ENCODE results near the gene ONECUT2.

- TF ChIP-seq PHB2 (IDR thresholded peaks at IDR 0.05; ENCODE audit: low read depth) (no peak), NFXL1 (CRISPR knock-in tag; IDR thresholded peaks at IDR 0.05) (no peak), TARDBP (IDR thresholded peaks at IDR 0.05) (no peak), POLR2A (conservative IDR thresholded peaks at IDR 0.05) (no peak), TCF7L2 (IDR thresholded peaks at IDR 0.05; ENCODE audit: low read depth, low read length) (no peak), MTA1 (IDR thresholded peaks at IDR 0.05; ENCODE audit: borderline replicate concordance) (no peak), NBN (IDR thresholded peaks at IDR 0.05; ENCODE audit: low read depth) (no peak), AFF4 (CRISPR knock-in tag; IDR thresholded peaks at IDR 0.05) (no peak), ZBED1 (IDR thresholded peaks at IDR 0.05) (no peak), ZNF589 (CRISPR knock-in tag; IDR thresholded peaks at IDR 0.05; ENCODE audit: low read depth) (no peak), MTA2 (IDR thresholded peaks at IDR 0.05; ENCODE audit: low read depth) (no peak)
Measured at GRCh38 chr18:57431002-57431382, 4.2 kb upstream of the ONECUT2 start.
